Measurements from ENCODE around the gene USP21. TPM values are rescaled to one million over a fixed set of nuclear protein-coding genes. Genes with fewer than 3 reads are reported as not detected.

Gene USP21
- total and polyA plus RNA-seq, 2 of the 8 experiments (the other 6 are each of a cell fraction or from before 2014, with no cell fraction given): 23.9 to 36.3 TPM

- Histone ChIP-seq H4K91ac (replicated peaks; ENCODE audit: insufficient read length, low read length) (no peak overlapping the region), H3K14ac (ENCODE audit: insufficient read length) (no peak overlapping the region), H3K23ac (ENCODE audit: insufficient read length) (no peak overlapping the region), H3K4me1 (replicated peaks in 1 of 4; ENCODE audit: control insufficient read depth in 3 of 4, insufficient read depth in 4 of 4, low read length in 3 of 4) (peaks cover 4 to 10% (median 5%) of the 10 kb centered on the region in 4 experiments; a peak in 6 of 7 replicates), H2BK120ac (replicated peaks; ENCODE audit: low read depth, low read length) (no peak overlapping the region), H3K36me3 (ENCODE audit: control insufficient read depth in 2 of 4, insufficient read depth in 4 of 4, low read length in 3 of 4) (peaks cover 16 to 72% (median 40%) of the 10 kb centered on the region in 4 experiments), H4K5ac (ENCODE audit: insufficient read length, low read depth, low read length) (no peak overlapping the region), H3K4me2 (ENCODE audit: insufficient read depth in 1 of 2, low read depth in 2 of 2, low read length in 2 of 2) (no peak overlapping the region), H2BK5ac (ENCODE audit: low read depth, low read length) (no peak overlapping the region), H2AFZ (ENCODE audit: low read length) (no peak overlapping the region), H2AK5ac (ENCODE audit: low read depth, low read length) (no peak overlapping the region), H2BK12ac (ENCODE audit: low read depth, low read length) (no peak overlapping the region), H3K18ac (ENCODE audit: extremely low read depth, low read length) (no peak overlapping the region), H2BK15ac (ENCODE audit: low read length) (no peak overlapping the region), H3K4ac (replicated peaks; ENCODE audit: insufficient read length, low read depth, low read length) (no peak overlapping the region), H3K79me2 (ENCODE audit: control insufficient read depth in 1 of 2, insufficient read depth in 2 of 2, low read length in 2 of 2) (peaks cover 0 to 32% of the 10 kb centered on the region in 2 experiments; a peak in 2 of 4 replicates), H3K4me3 (ENCODE audit: extremely low read depth in 1 of 4, insufficient read depth in 2 of 4, low read depth in 3 of 4, low read length in 4 of 4) (no peak overlapping the region), H2BK20ac (ENCODE audit: low read length) (no peak overlapping the region), H3K27ac (ENCODE audit: low read depth, low read length) (no peak overlapping the region), H3K79me1 (ENCODE audit: low read depth, low read length) (peaks cover 7% of the 10 kb centered on the region; the same call in 1 of the 2 replicates), H3K56ac (replicated peaks; ENCODE audit: insufficient read length, low read depth, low read length) (no peak overlapping the region), H4K8ac (ENCODE audit: extremely low read depth, insufficient read depth, low read length) (no peak overlapping the region), H3K9ac (replicated peaks in 1 of 4; ENCODE audit: extremely low read depth in 1 of 4, low read depth in 3 of 4, low read length in 3 of 4) (no peak overlapping the region), H3K9me3 (ENCODE audit: insufficient read depth in 2 of 2, low read depth in 1 of 2, low read length in 1 of 2) (no peaks in the 10 kb centered on the region), H4K20me1 (replicated peaks in 1 of 2; ENCODE audit: control insufficient read depth in 1 of 2, insufficient read depth in 2 of 2, low read length in 2 of 2) (peaks cover 0 to 16% of the 10 kb centered on the region in 2 experiments), H3K23me2 (ENCODE audit: low read depth, low read length) (peaks cover 9% of the 10 kb centered on the region), H3K27me3 (replicated peaks in 1 of 4; ENCODE audit: control insufficient read depth in 3 of 4, extremely low read depth in 1 of 4, insufficient read depth in 3 of 4, low read length in 3 of 4) (no peaks in the 10 kb centered on the region)
- FAIRE-seq: no peak
- DNase-seq (ENCODE audit: low read depth in 1 of 2, low spot score in 2 of 2): no peak
- POLR2A ChIA-PET (ENCODE audit: partially characterized antibody): no interaction called here
- WGBS, 2 experiments (ENCODE audit: extremely low coverage in 1 of 2, insufficient coverage in 1 of 2, insufficient read length in 1 of 2, insufficient replicate concordance in 2 of 2, low coverage in 1 of 2, low lambda C conversion rate in 2 of 2, missing lambda C conversion rate in 1 of 2): 90% methylated on average over 6 of the region's 6 CpGs; no CpG with 5 or more reads in 1 of the 2 experiments
- CTCF ChIA-PET (ENCODE audit: partially characterized antibody): no interaction called here
- TF ChIP-seq TAF7 (optimal IDR thresholded peaks at IDR 0.05; ENCODE audit: borderline replicate concordance, low read depth, low read length): no peak
- no peak for TF ChIP-seq CTBP2 (IDR thresholded peaks at IDR 0.05; ENCODE audit: borderline replicate concordance, insufficient read depth, insufficient read length, low read length)
- TF ChIP-seq TBP (IDR thresholded peaks at IDR 0.05; ENCODE audit: low read depth, low read length): no peak
- TF ChIP-seq RAD21 (IDR thresholded peaks at IDR 0.05 in 1 of 2, conservative IDR thresholded peaks at IDR 0.05 in 1 of 2; ENCODE audit: low read depth in 2 of 2, low read length in 2 of 2): no peak
- no peak for TF ChIP-seq MAX (IDR thresholded peaks at IDR 0.05)
- TF ChIP-seq KDM1A (IDR thresholded peaks at IDR 0.05; ENCODE audit: borderline replicate concordance, low read length): no peak
- TF ChIP-seq TEAD4 (IDR thresholded peaks at IDR 0.05; ENCODE audit: low read depth, low read length): no peak
- TF ChIP-seq SP2 (IDR thresholded peaks at IDR 0.05; ENCODE audit: low read length): no peak
- no peak for TF ChIP-seq ASH2L (IDR thresholded peaks at IDR 0.05; ENCODE audit: low read length)
- no peak for TF ChIP-seq TAF1 (IDR thresholded peaks at IDR 0.05; ENCODE audit: low read depth, low read length)
- TF ChIP-seq SP1 (IDR thresholded peaks at IDR 0.05; ENCODE audit: low read depth, low read length): no peak
- TF ChIP-seq CEBPB (IDR thresholded peaks at IDR 0.05; ENCODE audit: low read depth, low read length): no peak
Observed at GRCh38 chr1:161122967-161123366, 36.3 kb upstream of the USP21 start.
